ENCODE results near the gene RNF10. TPM values are rescaled to one million over a fixed set of nuclear protein-coding genes. Genes with fewer than 3 reads are reported as not detected.

The RNF10 gene
- total RNA-seq, 1 experiment from 2014 or later: 153 TPM

DNA sequence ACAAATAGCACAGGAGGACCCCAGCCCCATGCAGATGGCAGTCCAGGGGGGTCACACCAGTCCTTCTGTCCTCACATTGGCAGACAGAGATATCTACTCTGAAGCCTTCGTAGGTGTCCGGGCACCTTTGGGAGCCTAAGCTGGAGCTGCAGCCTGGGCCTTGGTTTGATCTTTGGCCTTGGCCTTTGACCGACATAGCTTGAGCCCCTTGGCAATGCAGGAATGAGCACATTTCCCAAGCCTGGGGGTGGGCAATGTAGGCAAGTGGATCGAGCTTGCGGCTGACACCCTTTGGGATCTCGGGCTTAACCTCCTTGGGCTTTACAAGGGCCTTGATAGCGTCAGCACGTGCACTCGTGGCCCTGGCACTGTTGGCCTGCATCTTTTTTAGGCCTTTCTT, 11.6 kb upstream of the RNF10 start:
- Histone ChIP-seq H3K79me1 (ENCODE audit: insufficient read depth, low read depth, low read length, poor library complexity, severe bottlenecking) (peaks cover 2% of the 10 kb centered on the region), H2BK20ac (ENCODE audit: low read depth, low read length, poor library complexity, severe bottlenecking) (no peak overlapping the region), H4K8ac (replicated peaks; ENCODE audit: insufficient read length, low read depth, low read length) (no peak overlapping the region), H3K4ac (ENCODE audit: low read depth, low read length) (no peak overlapping the region), H2BK15ac (ENCODE audit: low read depth, low read length) (no peak overlapping the region), H2BK12ac (ENCODE audit: insufficient read length, low read depth, low read length) (no peak overlapping the region), H4K91ac (ENCODE audit: insufficient read length, low read depth, low read length) (no peak overlapping the region), H3K18ac (ENCODE audit: insufficient read length, low read depth, low read length) (no peak overlapping the region), H2AK5ac (ENCODE audit: insufficient read length, low read length) (no peak overlapping the region), H3K27me3 (ENCODE audit: insufficient read depth, low read length) (no peaks in the 10 kb centered on the region), H3K4me2 (ENCODE audit: insufficient read depth, insufficient read length, low read length) (no peak overlapping the region), H3K27ac (ENCODE audit: insufficient read length, low read depth, low read length) (no peak overlapping the region), H3K56ac (ENCODE audit: insufficient read length, low read depth, low read length) (no peak overlapping the region), H3K14ac (ENCODE audit: insufficient read depth, low read length) (no peak overlapping the region), H3K4me1 (ENCODE audit: insufficient read depth, low read length) (no peaks in the 10 kb centered on the region), H2BK120ac (ENCODE audit: low read depth, low read length, poor library complexity, severe bottlenecking) (no peak overlapping the region), H3K23ac (ENCODE audit: insufficient read length, low read depth, low read length) (no peak overlapping the region), H3T11ph (ENCODE audit: low read length) (no peak overlapping the region), H3K23me2 (ENCODE audit: insufficient read length, low read depth, low read length, poor library complexity, severe bottlenecking) (no peaks in the 10 kb centered on the region), H4K20me1 (ENCODE audit: control insufficient read depth, insufficient read depth, insufficient read length) (no peaks in the 10 kb centered on the region), H3K79me2 (ENCODE audit: insufficient read depth, low read length) (no peaks in the 10 kb centered on the region), H3K9ac (ENCODE audit: extremely low read depth, insufficient read length, low read length) (no peak overlapping the region), H2AFZ (ENCODE audit: low read length) (no peak overlapping the region), H2BK5ac (ENCODE audit: insufficient read length, low read length) (no peak overlapping the region), H3K9me3 (ENCODE audit: control insufficient read depth, low read depth, low read length) (no peaks in the 10 kb centered on the region), H4K5ac (ENCODE audit: insufficient read length, low read depth, low read length) (no peak overlapping the region)
- TF ChIP-seq, protein P1, sequence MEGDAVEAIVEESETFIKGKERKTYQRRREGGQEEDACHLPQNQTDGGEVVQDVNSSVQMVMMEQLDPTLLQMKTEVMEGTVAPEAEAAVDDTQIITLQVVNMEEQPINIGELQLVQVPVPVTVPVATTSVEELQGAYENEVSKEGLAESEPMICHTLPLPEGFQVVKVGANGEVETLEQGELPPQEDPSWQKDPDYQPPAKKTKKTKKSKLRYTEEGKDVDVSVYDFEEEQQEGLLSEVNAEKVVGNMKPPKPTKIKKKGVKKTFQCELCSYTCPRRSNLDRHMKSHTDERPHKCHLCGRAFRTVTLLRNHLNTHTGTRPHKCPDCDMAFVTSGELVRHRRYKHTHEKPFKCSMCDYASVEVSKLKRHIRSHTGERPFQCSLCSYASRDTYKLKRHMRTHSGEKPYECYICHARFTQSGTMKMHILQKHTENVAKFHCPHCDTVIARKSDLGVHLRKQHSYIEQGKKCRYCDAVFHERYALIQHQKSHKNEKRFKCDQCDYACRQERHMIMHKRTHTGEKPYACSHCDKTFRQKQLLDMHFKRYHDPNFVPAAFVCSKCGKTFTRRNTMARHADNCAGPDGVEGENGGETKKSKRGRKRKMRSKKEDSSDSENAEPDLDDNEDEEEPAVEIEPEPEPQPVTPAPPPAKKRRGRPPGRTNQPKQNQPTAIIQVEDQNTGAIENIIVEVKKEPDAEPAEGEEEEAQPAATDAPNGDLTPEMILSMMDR (conservative IDR thresholded peaks at IDR 0.05): no peak
- H3K27ac Mint-ChIP-seq: no peak overlapping the region
- peaks cover 0 to 17% (median 9%) of the 10 kb centered on the region in 3 experiments; a peak in 5 of 7 replicates for H3K36me3 Mint-ChIP-seq (ENCODE audit: insufficient read depth in 1 of 3, low read depth in 3 of 3)
- no peaks in the 10 kb centered on the region for H3K27me3 Mint-ChIP-seq (ENCODE audit: low read depth)
- H3K4me3 Mint-ChIP-seq: no peak overlapping the region
- DNase-seq: no peak
- H3K9me3 Mint-ChIP-seq: no peaks in the 10 kb centered on the region
- H3K4me1 Mint-ChIP-seq: no peaks in the 10 kb centered on the region
- no CpG with 5 or more reads among the region's 9 CpGs for WGBS (ENCODE audit: extremely low coverage, insufficient read length, low lambda C conversion rate)

Data from H9 (cell line).